GM21381 (cell line): ENCODE measurements around the gene ZBTB42.

Source experiments
- ATAC-seq: cut with Tn5 transposase; IDR thresholded peaks from one replicate; pipeline ENCODE4 v1.9.1; 2021; ENCODE audit warnings: mild to moderate bottlenecking, moderate library complexity; ENCODE audit not compliant: unreplicated experiment

Gene ZBTB42

DNA sequence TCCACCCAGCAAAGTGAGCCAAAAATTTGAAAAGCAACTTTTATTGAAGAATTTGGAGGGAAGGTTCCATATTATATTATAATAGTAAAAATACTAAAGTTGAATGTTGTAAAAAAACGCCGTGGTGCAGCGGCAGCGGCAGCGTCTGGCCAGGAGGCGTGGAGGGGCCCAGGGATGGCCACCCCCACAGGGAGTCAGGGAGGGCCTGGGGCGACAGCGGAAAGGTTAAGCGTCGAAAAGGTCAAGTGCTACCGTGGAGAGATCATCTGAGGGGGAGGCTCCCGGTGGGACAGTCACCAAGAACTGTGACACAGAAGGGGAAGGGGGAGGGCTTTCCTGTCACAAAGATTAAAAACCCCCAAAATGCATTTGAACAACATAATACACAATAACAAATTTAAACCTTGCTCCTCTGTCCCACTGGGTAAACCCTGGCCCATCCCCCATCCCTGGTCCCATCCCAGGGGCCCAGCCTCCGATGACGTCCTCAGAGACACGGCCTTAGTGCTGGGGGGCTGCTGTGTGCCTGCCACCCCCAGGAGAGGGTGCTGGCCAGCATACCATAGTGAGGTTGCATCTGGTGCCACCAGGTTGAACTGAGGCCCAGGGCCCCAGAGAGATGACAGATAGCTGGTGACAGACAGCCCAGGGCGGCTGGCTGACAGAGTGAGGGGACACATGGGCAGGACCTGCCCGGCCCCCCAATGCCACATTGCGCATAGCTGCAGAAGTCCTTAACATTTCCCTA, 31.4 kb upstream of the ZBTB42 start:
- no peak for ATAC-seq

DNA sequence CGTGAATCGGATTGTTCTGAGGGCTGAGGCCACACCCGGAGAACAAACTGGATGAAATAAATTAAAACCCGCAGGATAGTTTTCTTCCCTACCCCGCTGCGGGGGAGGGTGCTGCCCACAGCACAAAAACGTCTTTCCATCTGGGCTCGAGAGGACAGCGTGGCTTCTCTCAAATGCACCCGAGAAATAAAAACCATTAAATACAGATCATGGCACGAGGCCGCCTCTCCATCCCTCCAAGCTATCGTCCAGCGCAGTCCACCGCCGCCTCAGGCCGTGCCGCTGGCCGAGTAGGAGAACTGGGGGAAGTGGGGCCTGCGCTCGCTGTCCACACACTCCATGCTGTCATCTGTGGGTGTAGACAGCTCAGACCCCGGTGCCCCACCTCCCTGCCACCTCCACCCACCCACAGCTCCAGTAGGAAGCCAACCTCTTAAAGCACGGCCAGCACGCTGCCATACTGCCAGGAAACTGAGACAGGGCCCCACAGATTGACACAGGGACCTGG, 30.8 kb upstream of the ZBTB42 start:
- no peak for ATAC-seq

DNA sequence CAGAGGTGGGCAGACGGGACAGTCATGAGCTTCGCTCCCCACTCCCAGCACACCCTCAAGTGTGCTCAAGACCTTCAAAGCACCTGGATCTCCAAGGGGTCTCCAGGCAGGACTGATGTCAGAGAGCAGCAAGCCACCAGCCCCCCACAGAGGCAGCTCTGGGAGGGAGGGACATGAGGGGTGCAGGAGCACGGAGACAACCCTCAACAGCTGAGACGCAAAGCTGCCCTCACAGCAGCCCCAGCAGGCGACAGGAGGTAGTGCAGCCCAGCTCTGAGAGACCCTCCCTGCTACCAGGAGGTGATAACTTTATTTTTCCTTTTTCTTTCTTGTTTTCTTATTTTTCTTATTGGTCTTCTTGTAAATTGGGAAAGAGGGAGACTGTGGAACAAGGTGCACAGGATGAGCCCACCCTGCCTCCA, 30.0 kb upstream of the ZBTB42 start:
- ATAC-seq, result no peak

DNA sequence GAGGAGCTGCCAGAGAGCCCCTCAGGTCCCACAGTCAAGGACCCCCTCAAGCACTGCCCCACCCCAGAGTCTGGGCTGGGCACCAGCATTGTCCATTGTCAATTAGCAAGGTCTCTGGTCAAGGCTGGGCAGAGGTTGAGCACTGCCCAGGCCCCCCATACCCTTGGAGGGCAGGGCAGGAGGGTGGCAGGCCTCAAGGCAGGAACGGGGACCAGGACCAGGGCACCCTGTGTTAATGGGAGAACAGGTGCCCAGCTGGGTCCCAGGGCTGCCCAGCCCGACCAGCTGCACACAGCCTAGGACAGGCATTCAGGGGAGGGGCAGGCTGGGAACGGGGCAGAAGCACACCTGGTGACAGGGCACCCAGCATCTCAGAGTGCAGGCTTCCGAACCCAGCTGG, 29.5 kb upstream of the ZBTB42 start:
- no peak for ATAC-seq

DNA sequence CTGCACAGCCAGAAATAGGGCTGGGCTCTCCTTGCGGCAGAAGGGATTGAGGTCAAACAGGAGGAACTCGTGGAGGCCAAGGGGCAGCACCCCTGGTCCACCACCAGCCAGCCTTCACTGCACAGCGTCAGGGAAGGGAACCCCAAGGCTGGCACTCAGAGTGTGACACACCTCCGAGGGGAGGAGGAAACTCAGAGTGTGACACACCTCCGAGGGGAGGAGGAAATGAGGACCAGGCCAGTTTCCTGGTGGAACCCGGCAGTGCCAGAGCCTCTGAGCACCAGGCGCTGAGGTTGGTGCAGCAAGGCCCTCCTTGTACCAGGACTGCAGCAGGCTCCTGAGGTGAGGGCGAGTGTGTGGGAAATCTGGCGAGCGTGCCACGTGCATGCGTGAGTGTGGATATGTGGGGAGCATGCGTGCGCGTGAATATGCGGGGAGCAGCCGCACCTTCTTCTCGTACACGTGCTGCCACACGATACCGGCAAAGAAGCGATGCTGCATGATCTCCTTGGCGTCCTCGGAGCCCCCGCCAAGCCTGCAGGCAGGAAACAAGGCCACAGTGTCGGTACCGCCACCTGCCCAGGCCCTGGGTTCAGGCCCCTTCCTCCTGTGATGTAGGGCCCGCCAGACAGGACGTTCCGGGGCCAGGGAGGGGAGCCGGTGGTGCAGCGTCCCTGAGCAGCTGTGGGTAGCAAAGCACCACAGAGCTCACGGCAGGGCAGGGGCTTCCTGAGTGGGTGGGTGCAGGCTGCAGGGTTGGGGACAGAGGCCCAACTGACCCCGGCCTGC, 28.8 kb upstream of the ZBTB42 start:
- ATAC-seq, result no peak

DNA sequence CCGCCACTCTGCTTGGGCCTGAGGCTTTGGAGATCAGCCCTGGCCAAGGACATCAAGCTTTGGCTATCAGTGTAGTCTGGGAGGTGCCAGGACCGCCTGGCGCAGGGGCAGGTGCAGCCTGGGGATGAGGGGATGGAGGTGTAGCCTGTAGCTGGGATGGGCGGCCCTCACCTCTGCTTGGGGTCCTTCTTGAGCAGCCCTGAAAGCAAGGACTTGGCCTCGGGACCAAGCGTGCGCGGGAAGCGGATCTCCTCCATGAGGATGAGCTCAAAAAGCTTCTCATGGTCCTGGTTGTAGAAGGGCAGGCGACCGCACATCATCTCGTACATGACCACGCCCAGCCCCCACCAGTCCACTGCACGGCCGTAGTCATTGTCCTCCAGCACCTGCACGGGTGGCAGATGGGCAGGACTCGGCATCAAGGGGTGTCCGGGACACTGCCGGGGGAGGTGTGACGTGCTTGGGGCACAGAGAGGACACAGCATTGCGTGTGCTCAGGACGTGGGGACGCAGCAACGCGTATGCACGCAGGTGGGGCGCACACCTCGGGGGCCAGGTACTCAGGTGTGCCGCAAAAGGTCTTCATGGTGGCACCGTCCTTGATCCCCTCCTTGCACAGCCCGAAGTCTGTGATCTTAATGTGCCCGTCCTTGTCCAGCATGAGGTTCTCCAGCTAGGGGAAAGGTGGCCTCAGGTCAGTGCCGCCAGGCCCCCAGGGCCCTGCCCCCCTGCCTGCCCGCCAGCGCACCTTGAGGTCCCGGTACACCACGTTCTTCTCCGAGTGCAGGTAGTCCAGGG, 28.0 kb upstream of the ZBTB42 start:
- ATAC-seq, result no peak

DNA sequence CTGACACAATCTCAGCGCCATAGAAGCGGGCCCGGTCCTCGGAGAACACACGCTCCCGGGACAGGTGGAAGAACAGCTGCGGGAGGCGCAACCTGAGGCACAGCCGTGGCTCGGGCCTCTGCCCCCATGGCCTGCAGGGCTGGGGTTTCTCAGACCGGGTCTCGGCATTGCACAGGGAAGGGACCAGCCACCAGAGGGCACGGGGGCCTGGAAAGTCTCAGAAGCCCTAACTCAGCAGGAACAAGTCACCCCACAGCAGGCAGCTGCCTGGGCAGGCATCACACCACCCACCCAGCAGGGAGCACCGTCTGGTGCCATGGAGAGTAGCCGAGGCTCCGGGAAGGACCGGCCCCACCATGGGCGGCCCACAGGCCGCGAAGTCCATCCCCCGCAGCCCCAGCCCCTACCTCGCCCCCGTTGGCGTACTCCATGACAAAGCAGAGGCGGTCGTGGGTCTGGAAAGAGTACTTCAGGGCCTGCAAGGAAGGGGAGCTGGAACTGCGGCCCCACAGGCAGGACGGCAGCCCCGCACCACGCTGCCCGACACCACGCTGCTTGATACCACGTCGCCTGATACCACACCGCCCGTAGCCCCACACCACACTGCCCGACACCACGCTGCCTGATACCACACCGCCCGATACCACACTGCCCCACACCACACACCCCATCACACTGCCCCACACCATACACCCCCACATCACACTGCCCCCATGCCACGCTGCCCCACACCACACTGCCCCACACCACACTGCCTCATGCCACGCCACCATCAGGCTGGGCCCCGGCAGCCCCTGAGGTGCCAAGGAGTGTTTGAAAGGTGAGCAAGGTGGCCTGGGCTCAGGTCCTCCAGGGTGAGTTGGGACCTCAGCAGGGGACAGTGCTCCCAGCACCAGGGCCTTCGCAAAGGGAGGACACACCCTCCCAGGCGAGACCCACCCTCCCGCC, 27.1 kb upstream of the ZBTB42 start:
- ATAC-seq, result no peak

DNA sequence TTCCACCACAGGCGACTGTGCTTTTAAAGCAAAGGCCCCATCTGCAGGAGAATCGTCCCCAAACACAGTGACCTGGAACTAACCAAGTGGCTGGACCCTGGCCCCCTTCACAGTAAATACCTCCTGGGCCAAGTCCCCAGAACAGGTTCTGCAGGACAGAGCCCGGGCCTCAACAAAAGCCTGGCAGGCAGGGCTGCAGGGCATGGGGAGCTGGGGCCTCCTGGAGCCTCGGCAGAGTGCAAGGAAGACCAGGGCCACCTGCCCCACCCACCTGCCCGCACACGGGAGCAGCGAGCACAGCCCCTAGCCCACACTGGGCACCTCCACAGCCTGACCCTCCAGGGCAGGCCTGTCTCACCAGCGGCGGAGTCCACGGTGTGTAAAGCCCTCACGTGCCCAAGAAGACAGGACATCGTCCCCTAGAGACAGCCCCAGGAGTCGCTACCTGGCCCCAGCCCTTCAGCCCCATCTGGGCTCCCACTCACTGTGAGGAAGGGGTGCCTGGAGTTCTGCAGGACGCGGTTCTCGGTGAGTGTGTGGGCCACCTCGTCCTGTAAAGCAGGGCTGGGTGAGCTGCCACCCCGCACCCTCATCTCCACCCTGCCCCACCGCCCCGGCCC, 26.3 kb upstream of the ZBTB42 start:
- no peak for ATAC-seq

DNA sequence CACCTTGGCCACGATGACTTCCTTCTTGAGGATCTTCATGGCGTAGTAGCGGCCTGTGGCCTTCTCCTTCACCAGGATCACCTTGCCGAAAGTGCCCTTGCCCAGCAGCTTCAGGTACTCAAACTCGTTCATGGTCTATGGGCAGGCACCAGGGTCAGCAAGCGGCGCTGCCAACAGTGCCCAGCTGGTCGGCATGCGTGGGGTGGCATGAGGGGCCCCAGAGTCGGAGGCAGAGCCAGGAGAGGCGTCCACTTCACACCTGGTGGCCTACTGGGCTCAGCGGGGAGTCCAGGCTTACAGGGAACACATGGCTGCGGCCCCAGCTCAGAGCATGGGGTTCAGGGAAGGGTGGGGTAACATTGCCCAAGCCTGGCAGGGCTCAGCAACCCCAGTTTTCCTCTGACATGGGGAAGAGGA, 25.8 kb upstream of the ZBTB42 start:
- no peak for ATAC-seq

DNA sequence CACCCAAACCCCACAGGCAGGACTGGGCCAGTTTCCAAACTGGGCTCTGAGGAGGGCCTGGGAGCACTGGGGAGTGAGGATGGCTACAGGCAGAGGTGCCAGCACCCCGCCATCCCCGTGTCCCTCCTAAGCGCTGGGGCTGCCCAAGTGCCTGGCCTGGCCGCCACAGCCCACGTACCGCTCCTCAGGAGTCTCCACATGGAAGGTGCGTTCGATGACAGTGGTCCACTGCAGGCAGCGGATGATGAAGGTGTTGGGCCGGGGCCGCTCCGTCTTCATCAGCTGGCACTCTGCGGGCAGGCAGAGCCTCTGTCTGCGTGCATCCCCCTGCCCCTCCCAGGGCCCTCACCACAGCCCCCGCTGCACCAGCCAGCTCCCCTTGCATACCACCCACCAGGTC, 24.4 kb upstream of the ZBTB42 start:
- ATAC-seq, result no peak

DNA sequence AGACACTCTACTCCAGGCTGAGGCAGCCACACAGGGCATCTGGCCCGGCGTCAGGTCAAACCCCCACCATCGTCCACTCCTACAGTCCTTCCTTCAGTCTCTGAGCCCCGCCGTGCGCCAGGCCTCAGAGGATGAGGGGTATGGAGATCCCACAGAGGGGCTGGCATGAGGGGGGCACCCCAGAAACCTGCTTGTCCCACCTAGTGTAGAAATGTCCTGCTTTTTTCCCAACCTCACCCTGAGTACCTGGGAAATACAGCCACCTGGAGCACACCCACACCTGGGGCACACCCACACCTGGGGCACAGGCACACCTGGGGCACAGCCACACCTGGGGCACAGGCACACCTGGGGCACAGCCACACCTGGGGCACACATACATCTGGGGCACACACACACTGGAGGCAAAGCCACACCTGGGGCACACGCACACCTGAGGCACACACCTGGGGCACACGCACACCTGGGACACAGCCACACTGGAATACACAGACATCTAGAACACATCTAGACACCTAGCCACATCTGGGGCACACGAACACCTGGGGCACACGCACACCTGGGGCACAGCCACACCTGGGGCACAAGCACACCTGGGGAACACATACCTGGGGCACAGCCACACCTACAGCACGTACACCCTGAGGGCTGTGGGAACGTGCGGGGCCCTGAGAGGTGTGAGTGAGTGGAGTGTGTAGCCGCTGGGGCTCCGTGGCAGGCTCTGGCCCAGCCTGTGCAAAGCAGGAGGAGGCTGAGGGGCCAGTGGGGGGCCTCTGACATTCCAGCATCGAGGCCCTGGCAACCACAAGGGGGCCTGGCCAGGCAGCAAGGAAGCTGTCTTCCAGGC, 23.7 kb upstream of the ZBTB42 start:
- no peak for ATAC-seq

DNA sequence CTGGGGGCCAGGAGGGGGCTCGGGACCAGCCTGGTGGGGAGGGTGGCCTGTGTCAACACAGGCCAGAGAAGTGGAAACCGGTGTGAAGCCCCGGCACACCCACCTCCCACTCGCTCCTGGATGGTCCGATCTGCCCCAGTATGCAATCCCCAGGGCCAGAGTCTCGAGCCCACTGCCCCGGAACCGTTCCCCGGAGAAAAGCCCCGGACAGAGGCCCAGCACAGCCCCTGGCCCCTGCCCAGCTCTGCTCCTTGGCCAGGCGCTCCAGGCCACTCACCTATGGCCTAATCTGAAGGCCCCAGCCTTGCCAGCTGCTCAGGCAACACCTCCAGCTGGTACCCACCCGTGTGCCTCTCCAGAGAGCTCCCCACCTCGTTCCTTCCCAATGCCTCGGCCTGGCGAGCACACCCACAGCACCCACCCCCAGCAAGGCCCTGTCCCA, 23.1 kb upstream of the ZBTB42 start:
- no peak for ATAC-seq

DNA sequence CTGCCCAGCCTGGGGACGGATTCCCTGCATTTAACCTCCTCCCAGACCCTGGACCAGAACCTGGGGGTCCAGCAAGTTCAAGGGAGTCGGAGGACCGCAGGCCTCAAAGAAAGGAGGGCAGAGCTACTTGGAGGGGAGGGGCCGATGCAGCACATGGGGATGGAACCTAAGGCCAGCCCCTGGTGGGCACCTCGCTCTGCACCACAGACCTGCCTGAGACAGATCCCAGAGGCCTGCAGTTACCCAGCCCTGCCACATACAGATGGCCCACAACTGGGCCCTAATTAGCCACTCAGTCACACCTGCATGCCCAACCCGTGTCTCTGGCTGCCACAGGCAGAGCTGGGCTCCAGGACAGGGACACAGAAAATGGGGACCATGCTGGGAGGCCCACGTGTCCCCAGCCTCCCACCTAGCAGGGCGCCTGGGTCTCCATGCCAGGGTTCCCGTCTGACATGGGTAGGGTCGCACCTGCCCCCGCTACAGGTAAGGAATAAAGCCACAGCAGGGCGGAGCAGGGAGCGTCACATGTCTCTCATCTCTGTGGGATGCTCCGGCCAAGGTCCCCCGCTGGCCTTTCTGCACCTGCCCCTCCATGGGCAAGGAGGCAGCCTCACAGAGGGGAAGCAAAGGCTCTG, 22.1 kb upstream of the ZBTB42 start:
- no peak for ATAC-seq

DNA sequence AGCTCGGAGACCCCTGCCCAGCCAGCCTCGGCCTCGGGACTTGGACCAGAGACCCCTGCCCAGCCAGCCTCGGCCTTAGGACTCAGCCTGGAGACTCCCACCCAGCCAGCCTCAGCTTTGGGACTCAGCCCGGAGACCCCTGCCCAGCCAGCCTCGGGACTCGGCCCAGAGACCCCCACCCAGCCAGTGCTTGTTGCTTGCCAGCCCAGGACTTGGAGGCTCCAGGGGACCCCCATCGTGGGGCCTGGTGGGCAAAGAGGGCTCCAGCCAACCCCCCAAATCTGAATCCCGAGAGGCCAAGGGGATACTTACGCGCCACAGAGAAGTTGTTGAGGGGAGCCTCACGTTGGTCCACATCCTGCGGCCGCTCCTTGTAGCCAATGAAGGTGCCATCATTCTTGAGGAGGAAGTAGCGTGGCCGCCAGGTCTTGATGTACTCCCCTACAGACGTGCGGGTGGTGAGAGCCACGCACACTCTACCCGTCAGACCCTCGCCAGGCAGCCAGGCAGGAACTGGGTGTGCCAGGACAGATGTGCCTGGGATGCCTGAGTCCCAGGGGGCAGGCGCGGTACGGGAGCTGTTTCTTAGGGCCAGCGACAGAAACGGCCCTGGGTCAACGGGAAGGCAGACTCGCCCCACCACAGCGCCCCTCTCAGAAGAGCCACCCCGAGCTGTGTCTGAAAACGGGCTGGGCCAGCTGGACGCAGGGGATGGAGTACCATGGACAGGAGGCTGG, 21.0 kb upstream of the ZBTB42 start:
- no peak for ATAC-seq

DNA sequence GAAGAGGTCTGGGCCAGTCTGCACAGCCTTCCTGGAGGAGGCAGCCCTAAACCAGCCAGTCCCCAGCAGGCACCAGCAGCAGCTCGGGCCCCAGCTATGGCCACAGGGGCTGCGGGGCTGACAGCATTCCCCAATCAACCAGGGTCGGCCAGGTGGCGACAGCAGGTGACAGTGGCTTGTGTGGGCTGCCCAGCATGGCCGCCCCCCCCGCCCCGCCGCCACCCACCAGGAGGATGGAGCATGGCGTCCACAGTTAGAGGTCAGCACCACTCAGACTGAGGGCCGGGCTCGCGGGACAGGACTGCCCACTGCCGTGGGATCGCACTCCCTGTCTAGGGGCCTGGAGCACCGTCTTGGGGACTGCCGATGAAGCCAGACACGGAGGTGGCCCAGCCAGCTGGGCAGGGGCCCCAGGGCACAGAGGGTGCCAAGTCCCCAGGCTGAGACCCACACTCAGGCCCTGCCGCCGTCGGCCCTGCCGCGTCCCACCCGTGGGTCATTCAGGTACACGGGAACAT, 20.3 kb upstream of the ZBTB42 start:
- no peak for ATAC-seq

DNA sequence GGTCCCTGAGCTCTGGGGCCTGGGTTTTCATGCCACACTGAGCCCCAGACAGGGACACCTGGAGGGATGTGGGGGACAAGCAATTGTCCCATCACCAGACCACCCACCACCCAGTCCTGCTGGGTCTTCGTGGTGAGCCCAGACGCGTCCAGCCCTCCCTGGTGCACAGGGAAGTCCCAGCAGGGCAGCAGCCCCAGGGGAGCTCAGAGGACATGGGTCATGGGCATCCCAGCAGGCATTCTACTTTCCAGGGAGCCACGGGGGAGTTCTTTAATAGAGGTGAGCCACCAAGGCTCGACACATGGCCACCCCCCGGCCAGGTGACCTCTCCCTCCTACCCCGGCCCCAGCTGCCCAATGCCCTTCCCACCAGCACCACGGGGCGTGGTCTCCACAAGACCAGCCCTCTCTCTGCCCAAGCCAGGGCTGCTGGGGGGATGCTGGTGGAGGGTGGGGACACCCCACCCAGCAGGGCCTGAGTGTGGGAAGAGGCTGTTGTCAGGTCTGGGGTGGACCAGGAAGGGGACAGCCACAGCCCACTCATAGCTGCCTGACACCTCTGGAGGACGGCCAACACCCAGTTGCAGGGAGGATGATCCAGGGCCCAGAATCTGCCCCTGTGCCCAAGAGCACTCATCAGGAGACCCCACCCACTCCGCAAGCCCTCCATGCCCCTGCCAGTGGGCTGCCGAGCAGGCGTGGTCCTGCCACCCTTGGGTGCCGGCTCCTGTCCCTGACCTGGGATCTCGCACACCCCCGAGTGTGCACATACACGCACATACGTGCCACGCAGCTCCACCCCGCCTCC, 19.4 kb upstream of the ZBTB42 start:
- no peak for ATAC-seq
